Neural crest cell (in vitro differentiated cells): Measurements from ENCODE around the gene FUT8. TPM values are rescaled to one million over a fixed set of nuclear protein-coding genes. Genes with fewer than 3 reads are reported as not detected.

ENCODE experiments used
- DNase-seq: peaks from one replicate; pipeline ENCODE4 v3.0.0; 2021; ENCODE audit warnings: low read depth, mixed read lengths, low spot score
- H3K27ac Mint-ChIP-seq: one replicate; pipeline ENCODE4 v1.8.0; 2021; ENCODE audit warnings: mild to moderate bottlenecking, mixed read lengths; ENCODE audit not compliant: unreplicated experiment
- H3K27me3 Mint-ChIP-seq: 2 replicates; pipeline ENCODE4 v1.8.0; 2021; ENCODE audit warnings: low read depth, mild to moderate bottlenecking, mixed read lengths
- H3K36me3 Mint-ChIP-seq: 2 replicates; pipeline ENCODE4 v1.8.0; 2021; ENCODE audit warnings: low read depth, mild to moderate bottlenecking, mixed read lengths
- H3K4me1 Mint-ChIP-seq: 2 replicates; pipeline ENCODE4 v1.8.0; 2021; ENCODE audit warnings: mixed read lengths
- H3K4me3 Mint-ChIP-seq: one replicate; pipeline ENCODE4 v1.8.0; 2021; ENCODE audit warnings: mild to moderate bottlenecking, mixed read lengths
- H3K9me3 Mint-ChIP-seq: 2 replicates; pipeline ENCODE4 v1.8.0; 2021; ENCODE audit warnings: mixed read lengths
- total RNA-seq: library from RNA; stranded (reverse); gene quantifications from 2 replicates; pipeline ENCODE4 v1.2.1, GENCODE V29; 2021
- TF ChIP-seq, protein P1 (sequence below): fragments of 200-600 bp; sonication (generic); conservative IDR thresholded peaks from 2 replicates; pipeline ENCODE4 v1.5.0; 2021; ENCODE audit warnings: antibody characterized with exemption, mild to moderate bottlenecking

The FUT8 gene
- total RNA-seq, 1 donor from 2014 or later: 67.2 TPM

DNA sequence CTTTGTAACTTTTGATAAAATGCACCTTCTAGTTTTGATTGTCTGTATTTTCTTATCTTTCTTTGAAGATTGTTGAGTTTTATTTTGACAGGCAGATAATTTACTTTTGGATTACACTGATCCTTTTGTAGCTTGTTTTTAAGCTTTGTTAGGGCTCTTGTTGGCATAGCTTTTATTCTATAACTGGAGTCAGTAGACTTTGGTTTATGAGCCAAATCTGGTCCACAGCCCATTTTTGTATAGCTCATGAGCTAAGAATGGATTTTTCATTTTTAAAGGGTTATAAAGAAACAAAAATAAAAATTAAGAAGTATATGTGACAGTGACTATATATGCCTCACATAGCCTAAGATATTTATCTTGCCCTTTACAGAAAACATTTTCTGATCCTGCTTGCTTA, 142.3 kb downstream of the FUT8 start:
- Mint-ChIP-seq H3K4me3 (no peak overlapping the region), H3K36me3 (no peaks in the 10 kb centered on the region), H3K9me3 (no peaks in the 10 kb centered on the region), H3K4me1 (no peaks in the 10 kb centered on the region), H3K27me3 (no peaks in the 10 kb centered on the region), H3K27ac (no peak overlapping the region)
- TF ChIP-seq, protein P1, sequence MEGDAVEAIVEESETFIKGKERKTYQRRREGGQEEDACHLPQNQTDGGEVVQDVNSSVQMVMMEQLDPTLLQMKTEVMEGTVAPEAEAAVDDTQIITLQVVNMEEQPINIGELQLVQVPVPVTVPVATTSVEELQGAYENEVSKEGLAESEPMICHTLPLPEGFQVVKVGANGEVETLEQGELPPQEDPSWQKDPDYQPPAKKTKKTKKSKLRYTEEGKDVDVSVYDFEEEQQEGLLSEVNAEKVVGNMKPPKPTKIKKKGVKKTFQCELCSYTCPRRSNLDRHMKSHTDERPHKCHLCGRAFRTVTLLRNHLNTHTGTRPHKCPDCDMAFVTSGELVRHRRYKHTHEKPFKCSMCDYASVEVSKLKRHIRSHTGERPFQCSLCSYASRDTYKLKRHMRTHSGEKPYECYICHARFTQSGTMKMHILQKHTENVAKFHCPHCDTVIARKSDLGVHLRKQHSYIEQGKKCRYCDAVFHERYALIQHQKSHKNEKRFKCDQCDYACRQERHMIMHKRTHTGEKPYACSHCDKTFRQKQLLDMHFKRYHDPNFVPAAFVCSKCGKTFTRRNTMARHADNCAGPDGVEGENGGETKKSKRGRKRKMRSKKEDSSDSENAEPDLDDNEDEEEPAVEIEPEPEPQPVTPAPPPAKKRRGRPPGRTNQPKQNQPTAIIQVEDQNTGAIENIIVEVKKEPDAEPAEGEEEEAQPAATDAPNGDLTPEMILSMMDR: no peak
- DNase-seq: no peak

DNA sequence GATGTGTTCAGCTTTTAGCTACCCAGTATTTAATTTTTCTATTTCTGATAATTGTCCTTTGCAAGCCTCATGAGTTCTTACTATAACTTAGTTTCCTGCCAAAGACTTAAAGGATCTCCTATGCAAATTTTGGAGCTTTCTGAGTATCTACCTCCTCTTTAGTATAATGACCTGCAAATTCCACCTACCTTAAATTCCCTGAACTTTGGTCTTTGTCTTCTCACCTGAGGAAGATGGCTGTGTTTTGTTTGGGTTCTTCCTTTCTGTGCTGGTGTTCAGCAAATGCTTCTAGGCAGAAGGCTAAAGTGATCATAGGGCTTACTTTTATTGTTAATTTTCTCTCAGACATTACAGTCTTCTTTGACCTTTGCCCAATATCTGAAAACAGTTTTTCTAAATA, 142.8 kb downstream of the FUT8 start:
- no peaks in the 10 kb centered on the region for H3K27me3 Mint-ChIP-seq
- no peak for DNase-seq
- TF ChIP-seq, protein P1: no peak
- H3K4me3 Mint-ChIP-seq: no peak overlapping the region
- no peak overlapping the region for H3K27ac Mint-ChIP-seq
- H3K36me3 Mint-ChIP-seq: no peaks in the 10 kb centered on the region
- H3K4me1 Mint-ChIP-seq: no peaks in the 10 kb centered on the region
- no peaks in the 10 kb centered on the region for H3K9me3 Mint-ChIP-seq

DNA sequence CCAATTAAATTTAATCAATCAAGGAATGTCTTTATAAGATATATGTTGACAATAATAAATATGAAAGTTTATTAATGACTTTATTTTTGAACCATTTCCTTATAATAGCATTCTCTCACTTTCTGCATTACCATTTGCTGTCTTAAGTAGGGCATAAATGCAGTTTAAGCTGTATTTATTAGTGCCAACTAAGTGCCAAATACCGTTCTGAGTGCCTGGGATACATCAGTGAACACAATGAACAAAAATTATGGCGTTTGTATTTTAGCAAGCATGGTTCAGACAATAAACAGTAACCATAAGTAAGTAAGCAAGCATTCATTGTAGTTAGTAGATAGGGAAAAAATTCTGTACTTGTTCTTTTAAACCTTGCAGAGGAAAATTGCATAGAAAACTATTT, 145.8 kb downstream of the FUT8 start:
- peaks cover 4% of the 10 kb centered on the region for H3K36me3 Mint-ChIP-seq

DNA sequence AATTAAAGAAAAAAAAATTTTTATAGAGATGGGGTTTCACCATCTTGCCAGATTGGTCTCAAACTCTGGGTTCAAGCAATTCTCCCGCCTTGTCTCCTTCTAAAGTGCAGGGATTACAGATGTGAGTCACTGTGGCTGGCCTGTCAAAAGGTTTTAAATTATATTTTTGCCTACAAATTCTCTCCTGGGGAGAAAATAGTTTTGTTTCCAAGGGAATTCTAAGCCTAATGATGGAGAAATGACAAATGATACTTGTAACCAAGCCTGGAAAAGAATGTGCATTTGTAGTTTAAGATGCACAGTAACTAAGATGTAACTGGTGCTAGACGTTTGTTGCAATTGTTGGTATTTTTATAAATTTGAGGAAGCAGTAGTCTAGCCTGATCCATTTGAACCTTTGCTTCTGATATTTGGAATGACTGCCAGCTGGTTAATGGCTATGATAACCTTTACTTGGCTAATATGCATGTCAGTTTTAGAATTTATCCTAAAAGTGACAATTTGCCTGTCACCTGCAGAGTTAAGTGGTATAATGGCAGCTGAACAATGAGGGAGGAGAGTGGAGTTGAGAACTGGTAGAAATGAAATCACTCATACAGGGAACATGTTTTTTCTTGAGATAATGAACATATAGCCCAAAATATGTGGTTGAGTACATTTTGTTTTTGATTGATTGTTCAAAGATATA, 148.0 kb downstream of the FUT8 start:
- Mint-ChIP-seq H3K4me1 (no peaks in the 10 kb centered on the region), H3K27ac (no peak overlapping the region), H3K36me3 (peaks cover 12% of the 10 kb centered on the region), H3K9me3 (peaks cover 2% of the 10 kb centered on the region), H3K4me3 (no peak overlapping the region), H3K27me3 (no peaks in the 10 kb centered on the region)
- DNase-seq: no peak
- TF ChIP-seq, protein P1: no peak

More for the DNA sequence above, 145.8 kb downstream of the FUT8 start:
- Mint-ChIP-seq H3K27ac (peak overlapping the region; percentile 22), H3K4me1 (no peaks in the 10 kb centered on the region), H3K27me3 (no peaks in the 10 kb centered on the region), H3K9me3 (no peaks in the 10 kb centered on the region), H3K4me3 (no peak overlapping the region)
- DNase-seq: no peak
- TF ChIP-seq, protein P1: no peak

DNA sequence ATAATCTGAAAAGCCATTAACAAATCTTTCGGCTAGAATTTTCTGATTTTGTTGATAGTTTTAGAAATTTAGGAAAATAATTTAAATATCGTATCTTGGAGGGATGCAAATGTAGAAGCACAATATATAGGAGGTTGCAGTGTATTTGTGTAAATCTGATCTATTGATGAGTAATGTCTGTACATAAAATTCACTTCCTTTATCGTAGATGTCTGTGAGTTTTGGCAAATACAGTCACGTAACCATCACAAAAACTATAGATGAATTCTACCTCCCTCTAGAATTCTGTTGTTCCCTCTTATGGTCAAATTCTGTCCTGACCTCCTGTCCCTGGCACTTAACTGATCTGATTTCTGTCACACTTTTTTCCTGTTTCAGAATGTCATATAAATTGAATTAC, 151.8 kb downstream of the FUT8 start:
- H3K27ac Mint-ChIP-seq: no peak overlapping the region
- TF ChIP-seq, protein P1: no peak
- no peaks in the 10 kb centered on the region for H3K27me3 Mint-ChIP-seq
- no peak overlapping the region for H3K4me3 Mint-ChIP-seq
- no peak for DNase-seq
- no peaks in the 10 kb centered on the region for H3K4me1 Mint-ChIP-seq
- peaks cover 2% of the 10 kb centered on the region for H3K9me3 Mint-ChIP-seq
- H3K36me3 Mint-ChIP-seq: peaks cover 14% of the 10 kb centered on the region
